Right forelimb (tissue), 1 donor: ENCODE measurements around the gene TRIM29.

Experiments used
- DNase-seq: peaks from one replicate; pipeline ENCODE4 v3.0.0-alpha.2; 2018

TRIM29 gene

GRCh38 chr11:120139316-120140069 lies 1.6 kb upstream of the TRIM29 start:
- DNase-seq = no peak

- peak; percentile 32 for DNase-seq
These were observed 714 bp downstream of the TRIM29 start for GRCh38 chr11:120137187-120137610.

- DNase-seq = no peak
These were observed 1.6 kb downstream of the TRIM29 start for GRCh38 chr11:120136356-120136755.

GRCh38 chr11:120135838-120136237 lies 2.1 kb downstream of the TRIM29 start:
- no peak for DNase-seq

- no peak for DNase-seq
These were observed 3.0 kb downstream of the TRIM29 start for GRCh38 chr11:120134931-120135228.

- no peak for DNase-seq
These were observed 3.6 kb downstream of the TRIM29 start for GRCh38 chr11:120134106-120134930.

- DNase-seq = no peak
These were observed 4.5 kb downstream of the TRIM29 start for GRCh38 chr11:120133216-120134105.

GRCh38 chr11:120132645-120133185 lies 5.2 kb downstream of the TRIM29 start:
- no peak for DNase-seq

- DNase-seq = peak; percentile 17
These were observed 5.8 kb downstream of the TRIM29 start for GRCh38 chr11:120131941-120132644.

GRCh38 chr11:120130991-120131760 lies 6.7 kb downstream of the TRIM29 start:
- DNase-seq = peak; percentile 27

GRCh38 chr11:120130176-120130980 lies 7.5 kb downstream of the TRIM29 start:
- no peak for DNase-seq

GRCh38 chr11:120129570-120129969 lies 8.3 kb downstream of the TRIM29 start:
- DNase-seq = no peak

- peak; percentile 65 for DNase-seq
These were observed 9.4 kb downstream of the TRIM29 start for GRCh38 chr11:120128392-120129119.

GRCh38 chr11:120127236-120127635 lies 10.7 kb downstream of the TRIM29 start:
- DNase-seq = no peak

GRCh38 chr11:120126620-120127019 lies 11.3 kb downstream of the TRIM29 start:
- no peak for DNase-seq

- DNase-seq = no peak
These were observed 12.4 kb downstream of the TRIM29 start for GRCh38 chr11:120125509-120125908.

- no peak for DNase-seq
These were observed 12.9 kb downstream of the TRIM29 start for GRCh38 chr11:120125024-120125423.

- no peak for DNase-seq
These were observed 13.6 kb downstream of the TRIM29 start for GRCh38 chr11:120124355-120124754.

- no peak for DNase-seq
These were observed 14.0 kb downstream of the TRIM29 start for GRCh38 chr11:120123946-120124345.
